Stimulated activated CD8-positive, alpha-beta memory T cell treated with anti-CD3 and anti-CD28 coated beads, Interleukin-4, amount 100 ng/mL, for 24 hours (primary cell): Measurements from ENCODE around the gene WDPCP.
"Not testable (repeated sequence)": the region's sequence is repeated elsewhere in the genome, so short reads cannot be mapped to it uniquely, and the experiment has no call there.

Experiments used
- DNase-seq: peaks from one replicate; pipeline ENCODE4 v3.0.0-alpha.2; 2020; ENCODE audit warnings: low read depth

The WDPCP gene

GRCh38 chr2:63590626-63591408 is 2.5 kb upstream of the WDPCP start:
- no peak for DNase-seq

- DNase-seq = no peak
Measured at GRCh38 chr2:63589148-63589958, 1.1 kb upstream of the WDPCP start.

DNA sequence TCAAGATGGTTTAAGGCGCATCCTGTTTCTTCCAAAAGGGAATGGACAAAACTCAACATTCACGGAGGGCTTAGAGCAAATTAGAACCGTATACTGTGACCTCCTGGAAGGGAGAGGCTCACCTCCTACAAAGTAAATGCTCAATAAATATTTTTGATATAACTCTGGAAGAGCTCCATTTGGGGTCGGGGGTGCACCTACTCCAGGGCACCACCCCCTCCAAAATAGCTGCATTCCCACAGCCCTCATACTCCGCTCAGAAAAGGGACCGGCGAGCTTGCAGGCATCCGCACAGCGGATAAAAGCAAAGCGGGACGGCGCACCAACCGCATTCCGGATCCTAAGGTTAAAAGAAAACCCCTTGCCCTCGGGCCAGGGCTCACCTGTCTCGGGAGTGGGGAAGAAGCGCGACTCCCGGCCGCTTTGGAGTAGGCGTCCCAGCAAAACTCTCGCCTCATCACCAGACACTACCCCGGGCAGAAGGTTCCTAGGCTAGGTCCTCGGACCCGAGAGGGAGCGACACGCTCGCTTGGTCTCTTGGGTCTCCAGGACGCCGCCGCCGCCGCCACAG is 378 bp downstream of the WDPCP start:
- DNase-seq = peak; percentile 1

DNA sequence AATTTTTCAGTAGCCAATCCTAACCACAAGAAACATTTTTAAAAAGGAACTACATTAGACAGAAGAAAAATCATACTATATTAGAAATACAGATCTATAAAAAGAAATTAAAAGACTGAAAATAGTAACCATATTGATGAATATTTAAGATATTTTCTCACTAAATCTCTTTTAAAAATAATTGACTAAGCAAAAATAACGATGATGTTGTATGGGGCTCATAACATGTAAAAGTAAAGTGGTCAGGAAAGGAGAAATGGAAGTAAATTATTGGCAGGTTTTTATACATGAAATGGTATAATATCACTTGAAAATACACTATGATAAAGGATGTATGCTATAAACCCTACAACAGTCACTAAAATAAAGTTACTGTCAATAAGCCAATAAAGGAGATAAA is 5.4 kb downstream of the WDPCP start:
- no peak for DNase-seq

GRCh38 chr2:63581298-63581961 is 6.8 kb downstream of the WDPCP start:
- DNase-seq = no peak

DNA sequence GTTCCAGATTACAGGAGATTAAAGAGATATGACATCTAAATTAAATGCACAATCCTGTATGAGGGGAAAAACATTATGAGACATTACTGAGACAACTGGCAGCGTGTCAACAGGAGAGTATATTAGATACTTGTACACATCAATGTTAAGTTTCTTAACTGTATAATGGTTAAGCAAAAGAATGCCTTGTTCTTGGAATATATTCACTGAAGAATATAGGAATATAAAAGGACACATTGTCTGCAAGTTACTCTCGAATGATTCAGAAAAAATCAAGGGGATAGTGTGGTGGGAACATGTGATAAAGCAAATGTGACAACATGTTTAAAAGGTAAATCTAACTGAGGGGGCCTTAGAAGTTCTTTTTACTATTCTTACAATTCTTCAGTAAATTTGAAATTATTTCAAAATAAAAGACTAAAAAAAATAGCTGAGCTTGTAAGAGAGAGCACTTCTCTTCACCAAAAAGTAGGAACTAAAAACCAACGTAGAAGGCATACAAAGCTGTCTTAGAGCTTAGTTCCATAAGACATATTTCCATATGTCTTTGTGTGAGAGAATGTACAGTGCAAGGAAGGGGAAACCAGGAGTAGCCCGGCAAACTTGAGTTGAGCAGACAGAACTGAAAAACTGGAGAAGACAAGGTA is 7.5 kb downstream of the WDPCP start:
- DNase-seq = no peak

DNA sequence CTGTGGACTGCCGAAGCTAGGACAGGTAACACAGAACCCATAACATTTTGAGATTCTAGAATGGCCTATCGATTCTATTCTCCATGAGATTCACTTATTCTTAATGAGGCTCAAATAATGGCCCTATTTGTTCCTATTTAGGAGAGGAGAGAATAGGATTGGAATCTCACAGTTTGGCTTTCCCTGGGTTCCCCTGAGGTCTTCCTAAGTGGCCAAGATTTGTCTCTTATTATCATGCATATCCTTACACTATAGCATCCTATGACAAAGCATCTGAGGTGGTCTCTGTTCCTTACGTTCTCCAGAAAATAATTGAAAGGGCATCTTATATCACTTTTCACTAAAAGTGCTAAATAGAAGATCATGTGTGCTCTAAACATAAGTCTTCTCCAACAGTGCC is 9.5 kb downstream of the WDPCP start:
- no peak for DNase-seq

- no peak for DNase-seq
Measured at GRCh38 chr2:63576546-63576945, 11.7 kb downstream of the WDPCP start.

DNA sequence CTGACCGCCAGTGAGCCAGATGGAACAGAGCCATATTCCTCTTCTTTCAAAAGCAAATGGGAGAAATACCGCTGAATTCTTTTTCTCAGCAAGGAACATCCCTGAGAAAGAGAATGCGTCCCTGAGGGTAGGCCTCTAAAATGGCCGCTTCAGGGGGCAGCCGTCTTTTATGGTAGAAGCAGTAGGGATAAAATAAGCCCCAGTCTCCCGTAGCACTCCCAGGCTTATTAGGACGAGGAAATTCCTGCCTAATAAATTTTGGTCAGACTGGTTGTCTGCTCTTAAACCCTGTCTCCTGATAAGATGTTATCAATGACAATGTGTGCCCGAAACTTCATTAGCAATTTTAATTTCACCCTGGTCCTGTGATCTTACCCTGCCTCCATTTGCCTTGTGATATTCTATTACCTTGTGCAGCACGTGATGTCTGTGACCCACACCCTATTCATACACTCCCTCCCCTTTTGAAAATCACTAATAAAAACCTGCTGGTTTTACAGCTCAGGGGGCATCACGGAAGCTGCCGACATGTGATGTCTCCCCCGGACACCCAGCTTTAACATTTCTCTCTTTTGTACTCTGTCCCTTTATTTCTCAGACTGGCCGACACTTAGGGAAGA is 14.4 kb downstream of the WDPCP start:
- not testable (repeated sequence) for DNase-seq

DNA sequence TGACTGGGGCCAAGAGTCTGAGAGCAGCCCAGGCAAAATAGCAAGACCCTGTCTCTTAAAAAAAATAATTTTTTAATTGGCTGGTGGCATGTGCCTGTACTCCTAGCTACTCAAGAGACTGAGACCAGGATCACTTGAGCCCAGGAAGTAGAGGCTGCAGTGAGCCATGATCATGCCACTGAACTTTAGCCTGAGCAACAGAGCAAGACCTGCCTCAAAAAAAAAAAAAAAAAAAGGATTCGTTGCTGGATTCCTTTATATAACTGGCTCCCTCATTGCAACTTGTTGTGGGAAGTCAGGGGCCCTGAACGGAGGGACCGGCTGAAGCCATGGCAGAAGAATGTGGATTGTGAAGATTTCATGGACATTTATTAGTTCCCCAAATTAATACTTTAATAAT is 15.3 kb downstream of the WDPCP start:
- not testable (repeated sequence) for DNase-seq

DNA sequence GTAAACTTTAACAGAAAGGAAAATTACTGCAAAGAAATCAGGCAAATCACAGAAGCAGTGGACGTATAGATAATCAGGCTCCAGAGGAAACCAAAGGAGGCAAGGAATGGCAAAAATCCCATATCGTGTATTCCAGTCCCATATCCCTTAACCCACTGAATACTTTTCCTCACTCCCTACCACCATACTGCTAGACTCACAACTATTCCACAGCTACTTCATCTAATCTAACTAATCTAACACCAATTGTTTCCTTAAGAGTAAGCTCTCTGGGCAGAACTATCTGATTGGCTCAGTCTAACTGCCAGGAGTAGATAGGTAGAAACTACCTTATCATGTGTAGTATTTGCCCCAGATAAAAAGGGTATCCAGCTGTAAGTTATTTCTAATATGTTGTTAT is 16.3 kb downstream of the WDPCP start:
- DNase-seq = no peak

GRCh38 chr2:63571291-63571690 is 17.0 kb downstream of the WDPCP start:
- DNase-seq = no peak

- no peak for DNase-seq
Measured at GRCh38 chr2:63569740-63570139, 18.5 kb downstream of the WDPCP start.

DNA sequence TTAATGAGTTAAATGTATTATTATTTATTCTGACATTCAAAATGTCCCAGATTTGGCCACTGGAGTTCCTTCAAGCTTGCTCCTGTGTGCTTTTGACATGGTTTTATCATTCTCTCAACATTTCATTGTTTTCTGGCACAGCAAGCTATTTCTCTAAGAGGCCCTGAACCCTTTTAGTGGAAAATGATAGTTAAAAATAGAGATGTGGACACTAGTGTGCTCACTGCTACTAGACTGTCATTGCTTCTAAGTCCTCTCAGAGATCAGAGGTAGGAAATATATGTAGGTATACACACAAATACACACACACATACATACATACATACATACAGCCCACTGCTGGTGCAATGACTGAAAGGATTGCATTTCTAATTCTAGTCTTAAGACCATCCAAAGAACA is 25.5 kb downstream of the WDPCP start:
- DNase-seq = no peak

- DNase-seq = not testable (repeated sequence)
Measured at GRCh38 chr2:63558922-63559321, 29.4 kb downstream of the WDPCP start.

GRCh38 chr2:63557819-63558218 is 30.5 kb downstream of the WDPCP start:
- DNase-seq = not testable (repeated sequence)

- DNase-seq = no peak
Measured at GRCh38 chr2:63555931-63556330, 32.3 kb downstream of the WDPCP start.

- no peak for DNase-seq
Measured at GRCh38 chr2:63555299-63555698, 33.0 kb downstream of the WDPCP start.

DNA sequence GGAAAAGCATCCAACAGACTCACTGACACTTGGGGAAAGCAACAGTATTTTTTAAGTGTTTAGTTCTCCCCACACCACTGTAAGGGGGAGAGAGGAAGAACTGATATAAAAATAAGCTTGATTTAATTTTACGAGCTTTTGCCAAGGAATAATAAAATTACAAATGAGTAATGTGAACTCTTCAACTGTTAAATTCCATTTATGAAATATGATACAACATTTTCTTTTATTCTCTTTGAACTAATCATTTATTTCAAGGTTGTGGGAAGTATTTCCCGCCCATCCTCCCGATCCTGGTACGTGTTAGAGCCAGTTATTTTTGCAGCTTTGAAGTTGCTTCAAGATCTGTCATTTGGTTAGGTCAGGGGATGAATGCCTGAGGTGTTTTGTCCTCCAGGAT is 35.2 kb downstream of the WDPCP start:
- no peak for DNase-seq

- no peak for DNase-seq
Measured at GRCh38 chr2:63545023-63545422, 43.3 kb downstream of the WDPCP start.

GRCh38 chr2:63544017-63544627 is 44.2 kb downstream of the WDPCP start:
- no peak for DNase-seq
